WTC11 (cell line): Measurements from ENCODE around the gene RAB11FIP3. TPM values are rescaled to one million over a fixed set of nuclear protein-coding genes. Genes with fewer than 3 reads are reported as not detected.

Source experiments
- CREM ChIP-seq: sonication (generic); formaldehyde crosslinking; IDR thresholded peaks from 2 replicates; pipeline ENCODE4 v1.8.1; 2022; ENCODE audit warnings: mild to moderate bottlenecking, missing genetic modification reagents, moderate library complexity
- GRHL2 ChIP-seq: fragments of 250-450 bp; sonication (Bioruptor Pico); IDR thresholded peaks from 2 replicates; pipeline ENCODE4 v1.8.0; 2022; ENCODE audit warnings: mild to moderate bottlenecking, moderate library complexity; ENCODE audit not compliant: insufficient replicate concordance, severe bottlenecking
- KAT7 ChIP-seq: sonication (generic); formaldehyde crosslinking; IDR thresholded peaks from 2 replicates; pipeline ENCODE4 v1.8.1; 2023; ENCODE audit warnings: missing genetic modification reagents, mild to moderate bottlenecking, borderline replicate concordance
- MYBL2 ChIP-seq: sonication (generic); formaldehyde crosslinking; IDR thresholded peaks from 2 replicates; pipeline ENCODE4 v1.8.1; 2023; ENCODE audit warnings: mild to moderate bottlenecking, moderate library complexity, missing genetic modification reagents
- NFYB ChIP-seq: sonication (generic); formaldehyde crosslinking; conservative IDR thresholded peaks from 2 replicates; pipeline ENCODE4 v1.8.0; 2022; ENCODE audit warnings: low read depth, missing genetic modification reagents
- NR1H2 ChIP-seq: sonication (generic); formaldehyde crosslinking; IDR thresholded peaks from 2 replicates; pipeline ENCODE4 v1.9.0; 2021; ENCODE audit warnings: mild to moderate bottlenecking, moderate library complexity, missing genetic modification reagents
- OVOL2 ChIP-seq: fragments of 250-450 bp; sonication (Bioruptor Pico); IDR thresholded peaks from 2 replicates; pipeline ENCODE4 v1.9.0; 2021; ENCODE audit warnings: mild to moderate bottlenecking, borderline replicate concordance
- PRRX2 ChIP-seq: fragments of 250-450 bp; sonication (Bioruptor Pico); IDR thresholded peaks from 2 replicates; pipeline ENCODE4 v1.8.0; 2021; ENCODE audit warnings: mild to moderate bottlenecking
- RORB ChIP-seq: fragments of 250-450 bp; sonication (Bioruptor Pico); IDR thresholded peaks from 2 replicates; pipeline ENCODE4 v1.9.0; 2021; ENCODE audit warnings: mild to moderate bottlenecking
- SMAD3 ChIP-seq: sonication (generic); formaldehyde crosslinking; IDR thresholded peaks from 2 replicates; pipeline ENCODE4 v1.8.0; 2022; ENCODE audit warnings: missing genetic modification reagents, mild to moderate bottlenecking, borderline replicate concordance
- TEAD4 ChIP-seq: sonication (generic); formaldehyde crosslinking; IDR thresholded peaks from 2 replicates; pipeline ENCODE4 v1.8.0; 2022; ENCODE audit warnings: mild to moderate bottlenecking, missing genetic modification reagents
- ZNF121 ChIP-seq: sonication (generic); formaldehyde crosslinking; IDR thresholded peaks from 2 replicates; pipeline ENCODE4 v1.8.0; 2023; ENCODE audit warnings: missing genetic modification reagents
- ZNF138 ChIP-seq: sonication (generic); formaldehyde crosslinking; conservative IDR thresholded peaks from 2 replicates; pipeline ENCODE4 v1.8.1; 2022; ENCODE audit warnings: mild to moderate bottlenecking, moderate library complexity, missing genetic modification reagents
- ZNF219 ChIP-seq: sonication (generic); formaldehyde crosslinking; IDR thresholded peaks from 2 replicates; pipeline ENCODE4 v1.8.0; 2023; ENCODE audit warnings: missing genetic modification reagents, mild to moderate bottlenecking, borderline replicate concordance
- ZNF416 ChIP-seq: fragments of 250-450 bp; sonication (Bioruptor Pico); IDR thresholded peaks from 2 replicates; pipeline ENCODE4 v1.9.0; 2021; ENCODE audit warnings: mild to moderate bottlenecking, inconsistent platforms
- ZNF671 ChIP-seq: fragments of 250-450 bp; sonication (Bioruptor Pico); IDR thresholded peaks from 2 replicates; pipeline ENCODE4 v1.8.0; 2021; ENCODE audit warnings: mild to moderate bottlenecking
- total RNA-seq: library from RNA; stranded (reverse); gene quantifications from 3 replicates; pipeline ENCODE4 v1.2.3, GENCODE V29; 2021
- TF ChIP-seq, protein P1 (sequence below): sonication (generic); formaldehyde crosslinking; IDR thresholded peaks from 2 replicates; pipeline ENCODE4 v1.8.0; 2023; ENCODE audit warnings: mild to moderate bottlenecking, missing genetic modification reagents
- TF ChIP-seq, protein P2 (sequence below): sonication (generic); formaldehyde crosslinking; IDR thresholded peaks from 2 replicates; pipeline ENCODE4 v1.8.0; 2022; ENCODE audit warnings: mild to moderate bottlenecking, missing genetic modification reagents
- TF ChIP-seq, protein P3 (sequence below): fragments of 250-450 bp; sonication (Bioruptor Pico); conservative IDR thresholded peaks from 2 replicates; pipeline ENCODE4 v1.9.0; 2021; ENCODE audit warnings: mild to moderate bottlenecking
- TF ChIP-seq, protein P4 (sequence below): sonication (generic); formaldehyde crosslinking; IDR thresholded peaks from 2 replicates; pipeline ENCODE4 v1.8.1; 2022; ENCODE audit warnings: missing genetic modification reagents, borderline replicate concordance
- TF ChIP-seq, protein P5 (sequence below): sonication (generic); formaldehyde crosslinking; IDR thresholded peaks from 2 replicates; pipeline ENCODE4 v1.8.1; 2022; ENCODE audit warnings: low read depth, mild to moderate bottlenecking, moderate library complexity, missing genetic modification reagents, borderline replicate concordance
- TF ChIP-seq, protein P6 (sequence below): sonication (generic); formaldehyde crosslinking; IDR thresholded peaks from 2 replicates; pipeline ENCODE4 v1.8.1; 2022; ENCODE audit warnings: mild to moderate bottlenecking, moderate library complexity, missing genetic modification reagents

Gene RAB11FIP3
- total RNA-seq, 1 experiment from 2014 or later, result 38.6 TPM

DNA sequence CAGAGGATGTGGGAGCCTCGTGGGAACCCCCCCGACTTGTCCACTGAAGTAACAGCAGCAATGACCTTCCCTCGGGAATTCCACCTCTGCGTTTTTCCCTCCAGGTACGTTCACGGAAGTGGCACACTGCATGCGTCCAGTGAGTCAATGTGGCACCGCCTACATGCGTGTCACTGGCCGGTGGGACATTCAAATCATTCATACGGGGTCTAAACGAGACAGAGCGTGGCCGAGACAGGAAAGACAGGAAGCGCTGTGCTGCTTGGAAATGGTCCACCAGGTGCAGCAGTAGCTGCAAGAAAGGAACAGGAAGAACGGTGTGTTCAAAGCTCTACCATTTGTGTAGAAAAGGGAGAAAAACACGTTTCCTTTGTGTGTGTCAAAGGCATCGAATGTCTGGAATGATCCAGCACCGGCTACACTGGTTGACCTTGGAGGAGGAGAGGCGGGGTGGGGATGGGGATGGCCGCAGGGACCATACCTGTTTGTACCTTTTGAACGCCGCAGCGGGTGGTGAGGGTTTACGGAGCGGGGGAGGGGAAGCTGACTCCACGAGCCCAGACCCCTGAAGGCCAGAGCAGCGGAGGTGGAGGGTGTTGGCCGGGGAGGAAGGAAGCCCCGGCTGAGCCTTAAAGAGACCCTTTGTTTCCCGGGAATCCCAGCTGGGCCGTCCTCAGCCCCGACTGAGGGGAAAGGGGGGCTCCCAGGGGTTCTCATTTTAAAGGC is 42.0 kb upstream of the RAB11FIP3 start (continued):
- TF ChIP-seq PRRX2 (no peak), CREM (0 out of 2 replicates have a peak, but pooled peaks have one; percentile 33), OVOL2 (CRISPR knock-in tag) (no peak), ZNF219 (no peak), SMAD3 (peak; percentile 87; the same call in 1 of the 2 replicates), ZNF416 (CRISPR knock-in tag) (no peak), ZNF138 (CRISPR knock-in tag) (no peak), ZNF671 (CRISPR knock-in tag) (no peak), ZNF121 (peak; percentile 75; the same call in 1 of the 2 replicates), NR1H2 (CRISPR knock-in tag) (no peak), MYBL2 (CRISPR knock-in tag) (peak; percentile 87), TEAD4 (CRISPR knock-in tag) (no peak), RORB (CRISPR knock-in tag) (no peak), NFYB (no peak), KAT7 (0 out of 2 replicates have a peak, but pooled peaks have one; percentile 81), GRHL2 (CRISPR knock-in tag) (no peak)
- TF ChIP-seq, protein P1, sequence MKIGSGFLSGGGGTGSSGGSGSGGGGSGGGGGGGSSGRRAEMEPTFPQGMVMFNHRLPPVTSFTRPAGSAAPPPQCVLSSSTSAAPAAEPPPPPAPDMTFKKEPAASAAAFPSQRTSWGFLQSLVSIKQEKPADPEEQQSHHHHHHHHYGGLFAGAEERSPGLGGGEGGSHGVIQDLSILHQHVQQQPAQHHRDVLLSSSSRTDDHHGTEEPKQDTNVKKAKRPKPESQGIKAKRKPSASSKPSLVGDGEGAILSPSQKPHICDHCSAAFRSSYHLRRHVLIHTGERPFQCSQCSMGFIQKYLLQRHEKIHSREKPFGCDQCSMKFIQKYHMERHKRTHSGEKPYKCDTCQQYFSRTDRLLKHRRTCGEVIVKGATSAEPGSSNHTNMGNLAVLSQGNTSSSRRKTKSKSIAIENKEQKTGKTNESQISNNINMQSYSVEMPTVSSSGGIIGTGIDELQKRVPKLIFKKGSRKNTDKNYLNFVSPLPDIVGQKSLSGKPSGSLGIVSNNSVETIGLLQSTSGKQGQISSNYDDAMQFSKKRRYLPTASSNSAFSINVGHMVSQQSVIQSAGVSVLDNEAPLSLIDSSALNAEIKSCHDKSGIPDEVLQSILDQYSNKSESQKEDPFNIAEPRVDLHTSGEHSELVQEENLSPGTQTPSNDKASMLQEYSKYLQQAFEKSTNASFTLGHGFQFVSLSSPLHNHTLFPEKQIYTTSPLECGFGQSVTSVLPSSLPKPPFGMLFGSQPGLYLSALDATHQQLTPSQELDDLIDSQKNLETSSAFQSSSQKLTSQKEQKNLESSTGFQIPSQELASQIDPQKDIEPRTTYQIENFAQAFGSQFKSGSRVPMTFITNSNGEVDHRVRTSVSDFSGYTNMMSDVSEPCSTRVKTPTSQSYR (CRISPR knock-in tag), result peak; percentile 96
- TF ChIP-seq, protein P2, sequence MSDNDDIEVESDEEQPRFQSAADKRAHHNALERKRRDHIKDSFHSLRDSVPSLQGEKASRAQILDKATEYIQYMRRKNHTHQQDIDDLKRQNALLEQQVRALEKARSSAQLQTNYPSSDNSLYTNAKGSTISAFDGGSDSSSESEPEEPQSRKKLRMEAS, result peak; percentile 40; the same call in 1 of the 2 replicates
- TF ChIP-seq, protein P3, sequence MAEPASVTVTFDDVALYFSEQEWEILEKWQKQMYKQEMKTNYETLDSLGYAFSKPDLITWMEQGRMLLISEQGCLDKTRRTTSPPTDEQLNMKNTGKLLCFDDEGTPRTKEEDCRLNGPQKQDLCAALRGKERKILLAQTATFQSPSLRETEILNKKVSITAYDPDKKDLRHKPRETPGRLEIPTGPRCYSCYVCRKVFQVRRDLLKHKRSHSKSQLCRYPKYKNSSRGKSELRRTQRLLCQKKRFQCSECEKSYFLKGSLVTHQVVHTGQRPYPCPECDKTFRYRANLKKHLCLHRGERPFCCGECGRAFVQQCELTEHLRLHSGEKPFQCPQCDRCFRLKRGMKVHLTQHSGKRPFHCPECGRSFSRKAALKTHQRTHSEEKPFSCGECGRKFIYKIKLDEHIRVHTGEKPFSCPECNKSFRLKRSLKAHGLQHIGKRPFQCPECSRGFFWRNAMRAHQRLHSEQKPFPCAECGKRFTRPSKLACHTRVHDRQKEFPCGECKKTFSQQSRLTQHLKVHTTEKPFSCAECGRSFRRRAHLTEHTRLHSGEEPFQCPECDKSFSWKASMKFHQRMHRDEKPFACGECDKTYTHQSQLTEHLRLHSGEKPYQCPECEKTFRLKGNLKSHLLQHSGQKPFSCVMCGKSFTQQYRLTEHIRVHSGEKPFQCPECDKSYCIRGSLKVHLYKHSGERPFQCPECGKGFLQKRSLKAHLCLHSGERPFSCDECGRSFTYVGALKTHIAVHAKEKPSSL (CRISPR knock-in tag), result no peak
- TF ChIP-seq, protein P4, sequence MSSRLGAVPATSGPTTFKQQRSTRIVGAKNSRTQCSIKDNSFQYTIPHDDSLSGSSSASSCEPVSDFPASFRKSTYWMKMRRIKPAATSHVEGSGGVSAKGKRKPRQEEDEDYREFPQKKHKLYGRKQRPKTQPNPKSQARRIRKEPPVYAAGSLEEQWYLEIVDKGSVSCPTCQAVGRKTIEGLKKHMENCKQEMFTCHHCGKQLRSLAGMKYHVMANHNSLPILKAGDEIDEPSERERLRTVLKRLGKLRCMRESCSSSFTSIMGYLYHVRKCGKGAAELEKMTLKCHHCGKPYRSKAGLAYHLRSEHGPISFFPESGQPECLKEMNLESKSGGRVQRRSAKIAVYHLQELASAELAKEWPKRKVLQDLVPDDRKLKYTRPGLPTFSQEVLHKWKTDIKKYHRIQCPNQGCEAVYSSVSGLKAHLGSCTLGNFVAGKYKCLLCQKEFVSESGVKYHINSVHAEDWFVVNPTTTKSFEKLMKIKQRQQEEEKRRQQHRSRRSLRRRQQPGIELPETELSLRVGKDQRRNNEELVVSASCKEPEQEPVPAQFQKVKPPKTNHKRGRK (CRISPR knock-in tag), result no peak
- TF ChIP-seq, protein P5, sequence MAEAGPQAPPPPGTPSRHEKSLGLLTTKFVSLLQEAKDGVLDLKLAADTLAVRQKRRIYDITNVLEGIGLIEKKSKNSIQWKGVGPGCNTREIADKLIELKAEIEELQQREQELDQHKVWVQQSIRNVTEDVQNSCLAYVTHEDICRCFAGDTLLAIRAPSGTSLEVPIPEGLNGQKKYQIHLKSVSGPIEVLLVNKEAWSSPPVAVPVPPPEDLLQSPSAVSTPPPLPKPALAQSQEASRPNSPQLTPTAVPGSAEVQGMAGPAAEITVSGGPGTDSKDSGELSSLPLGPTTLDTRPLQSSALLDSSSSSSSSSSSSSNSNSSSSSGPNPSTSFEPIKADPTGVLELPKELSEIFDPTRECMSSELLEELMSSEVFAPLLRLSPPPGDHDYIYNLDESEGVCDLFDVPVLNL (CRISPR knock-in tag), result no peak
- TF ChIP-seq, protein P6, sequence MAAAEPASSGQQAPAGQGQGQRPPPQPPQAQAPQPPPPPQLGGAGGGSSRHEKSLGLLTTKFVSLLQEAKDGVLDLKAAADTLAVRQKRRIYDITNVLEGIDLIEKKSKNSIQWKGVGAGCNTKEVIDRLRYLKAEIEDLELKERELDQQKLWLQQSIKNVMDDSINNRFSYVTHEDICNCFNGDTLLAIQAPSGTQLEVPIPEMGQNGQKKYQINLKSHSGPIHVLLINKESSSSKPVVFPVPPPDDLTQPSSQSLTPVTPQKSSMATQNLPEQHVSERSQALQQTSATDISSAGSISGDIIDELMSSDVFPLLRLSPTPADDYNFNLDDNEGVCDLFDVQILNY (CRISPR knock-in tag), result peak; percentile 52; the same call in 1 of the 2 replicates
- TF ChIP-seq, all 79 proteins: peak for 24
